ENCODE results near the gene FBXL20. TPM values are rescaled to one million over a fixed set of nuclear protein-coding genes. Genes with fewer than 3 reads are reported as not detected.
A peak's percentile ranks its signal among the peaks of the same experiment; 100 is the strongest.

FBXL20 gene
- total RNA-seq, 5 donors from 2014 or later (not counting 1 experiment from before 2014, with no cell fraction given) = 23.5 to 30.0 (median 26.2) TPM

GRCh38 chr17:39235555-39236449 lies 165.6 kb downstream of the FBXL20 start:
- DNase-seq = peak in 30 of 35 experiments; percentile 16 to 74 (median 36)
- ChIA-PET CTCF (interaction anchor here (0.5 to 4.5 kb wide), 14 partner anchors 9 to 445 kb away, joined by 3 to 48 read pairs (median 4); partner anchors contain the start of gene RPL19 (in 1 of the 2)), POLR2A (interaction anchor here (0.6 to 0.8 kb wide), 3 partner anchors 28 to 87 kb away, joined by 3 to 4 read pairs (median 4); no protein-coding TSS in a partner anchor)
- Histone ChIP-seq H3K27me3 (replicated peaks in 1 of 2; ENCODE audit: control insufficient read depth in 2 of 2, extremely low read depth in 1 of 2, insufficient read depth in 2 of 2, low read length in 1 of 2) (peaks cover 0 to 22% of the 10 kb centered on the region in 2 experiments), H3K4me3 (ENCODE audit: control insufficient read depth in 1 of 2, extremely low read depth in 1 of 2, low read length in 1 of 2) (no peak overlapping the region), H3K9me3 (no peaks in the 10 kb centered on the region), H3K36me3 (ENCODE audit: control insufficient read depth in 2 of 2, extremely low read depth in 1 of 2, insufficient read depth in 1 of 2, low read length in 1 of 2) (no peaks in the 10 kb centered on the region), H3K27ac (ENCODE audit: low read length) (peak overlapping the region; percentile 29), H3K4me1 (ENCODE audit: control insufficient read depth in 1 of 2, extremely low read depth in 1 of 2, insufficient read depth in 2 of 2, low read length in 2 of 2) (peaks cover 0 to 62% of the 10 kb centered on the region in 2 experiments)
- WGBS (ENCODE audit: insufficient coverage) = 32% methylated on average over 10 of the region's 18 CpGs
- peak in 2 of 4 experiments; percentile 6 to 27 for ATAC-seq (replicated peaks in 1 of 4)
- Mint-ChIP-seq H3K9me3 (no peaks in the 10 kb centered on the region), H3K27ac (peak overlapping the region; percentile 1 to 61), H3K4me3 (no peak overlapping the region), H3K4me1 (peaks cover 40 to 45% (median 44%) of the 10 kb centered on the region in 3 donors), H3K36me3 (no peaks in the 10 kb centered on the region), H3K27me3 (peaks cover 0 to 13% of the 10 kb centered on the region in 2 donors)

- Histone ChIP-seq H3K27ac (ENCODE audit: low read length) (no peak overlapping the region), H3K9me3 (no peaks in the 10 kb centered on the region), H3K4me3 (ENCODE audit: control insufficient read depth in 1 of 2, extremely low read depth in 1 of 2, low read length in 1 of 2) (no peak overlapping the region), H3K4me1 (ENCODE audit: control insufficient read depth in 1 of 2, extremely low read depth in 1 of 2, insufficient read depth in 2 of 2, low read length in 2 of 2) (peaks cover 0 to 30% of the 10 kb centered on the region in 2 experiments), H3K27me3 (replicated peaks in 1 of 2; ENCODE audit: control insufficient read depth in 2 of 2, extremely low read depth in 1 of 2, insufficient read depth in 2 of 2, low read length in 1 of 2) (peaks cover 0 to 51% of the 10 kb centered on the region in 2 experiments), H3K36me3 (ENCODE audit: control insufficient read depth in 2 of 2, extremely low read depth in 1 of 2, insufficient read depth in 1 of 2, low read length in 1 of 2) (no peaks in the 10 kb centered on the region)
- WGBS (ENCODE audit: insufficient coverage) = 20% methylated on average over 19 of the region's 22 CpGs
- ChIA-PET CTCF (interaction anchor here (0.7 to 1.7 kb wide), 11 partner anchors 12 to 1593 kb away, joined by 3 to 9 read pairs (median 4); partner anchors contain the start of gene RPL19 (in 1 of the 2)), POLR2A (interaction anchor here in 1 of 2 donors (0.6 kb wide), 2 partner anchors 26 to 54 kb away, joined by 4 to 5 read pairs; no protein-coding TSS in a partner anchor)
- H3K4me1 Mint-ChIP-seq = peaks cover 14 to 21% (median 20%) of the 10 kb centered on the region in 3 donors
- no peaks in the 10 kb centered on the region for H3K9me3 Mint-ChIP-seq
- peaks cover 8 to 38% of the 10 kb centered on the region in 2 donors for H3K27me3 Mint-ChIP-seq
- peak; percentile 22 to 77 (median 54) for DNase-seq
- H3K4me3 Mint-ChIP-seq = peak overlapping the region; percentile 23 to 50 (median 47)
- ATAC-seq (replicated peaks in 1 of 4) = peak; percentile 82 to 87 (median 83)
- H3K27ac Mint-ChIP-seq = peak overlapping the region in 1 of 2 donors; percentile 59
- no peaks in the 10 kb centered on the region for H3K36me3 Mint-ChIP-seq
Measured at GRCh38 chr17:39231591-39232551, 169.6 kb downstream of the FBXL20 start.

- peaks cover under 1% of the 10 kb centered on the region for H3K36me3 Mint-ChIP-seq
- DNase-seq = no peak
- Histone ChIP-seq H3K9me3 (no peaks in the 10 kb centered on the region), H3K4me3 (ENCODE audit: control insufficient read depth in 1 of 2, extremely low read depth in 1 of 2, low read length in 1 of 2) (no peak overlapping the region), H3K27me3 (replicated peaks in 1 of 2; ENCODE audit: control insufficient read depth in 2 of 2, extremely low read depth in 1 of 2, insufficient read depth in 2 of 2, low read length in 1 of 2) (peaks cover 3 to 58% of the 10 kb centered on the region in 2 experiments), H3K27ac (ENCODE audit: low read length) (no peak overlapping the region), H3K36me3 (ENCODE audit: control insufficient read depth in 2 of 2, extremely low read depth in 1 of 2, insufficient read depth in 1 of 2, low read length in 1 of 2) (no peaks in the 10 kb centered on the region), H3K4me1 (ENCODE audit: control insufficient read depth in 1 of 2, extremely low read depth in 1 of 2, insufficient read depth in 2 of 2, low read length in 2 of 2) (peaks cover 2 to 26% of the 10 kb centered on the region in 2 experiments)
- peaks cover 10 to 41% of the 10 kb centered on the region in 2 donors for H3K27me3 Mint-ChIP-seq
- ChIA-PET CTCF (interaction anchor here (0.7 to 1.7 kb wide), 8 partner anchors 13 to 1594 kb away, joined by 3 to 9 read pairs (median 6); partner anchors contain the start of gene RPL19 (in 1 of the 2)), POLR2A (no interaction called here)
- no peak overlapping the region for H3K27ac Mint-ChIP-seq
- H3K4me3 Mint-ChIP-seq = no peak overlapping the region
- peaks cover 16 to 22% (median 21%) of the 10 kb centered on the region in 3 donors for H3K4me1 Mint-ChIP-seq
- 40% methylated on average over 1 of the region's 10 CpGs for WGBS (ENCODE audit: insufficient coverage)
- no peaks in the 10 kb centered on the region for H3K9me3 Mint-ChIP-seq
- no peak for ATAC-seq (replicated peaks in 1 of 4)
Measured at GRCh38 chr17:39231091-39231561, 170.3 kb downstream of the FBXL20 start.

DNA sequence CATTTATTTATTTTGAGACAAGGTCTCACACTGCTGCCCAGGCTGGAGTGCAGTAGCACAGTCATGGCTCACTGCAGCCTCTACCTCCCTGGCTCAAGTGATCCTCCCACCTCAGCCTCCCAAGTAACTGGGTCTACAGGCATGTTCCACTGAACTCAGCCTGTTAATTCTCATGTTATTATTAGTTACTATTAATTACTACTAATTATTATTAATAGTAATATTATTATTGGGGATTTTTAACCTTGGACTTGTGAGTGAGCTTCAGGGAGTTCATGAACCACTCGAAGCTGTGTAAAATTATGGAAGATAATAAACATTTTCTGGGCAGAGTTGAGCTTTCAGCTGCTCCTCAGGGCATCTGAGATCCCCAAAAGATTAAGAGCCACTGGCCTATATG lies 171.1 kb downstream of the FBXL20 start:
- no peaks in the 10 kb centered on the region for H3K9me3 ChIP-seq
- ChIA-PET POLR2A (no interaction called here), CTCF (interaction anchor here in 1 of 2 donors (1.2 to 1.6 kb wide), 2 partner anchors 35 to 247 kb away, joined by 3 to 6 read pairs; no protein-coding TSS in a partner anchor)
- DNase-seq = no peak
- H3K36me3 Mint-ChIP-seq = peaks cover 3% of the 10 kb centered on the region
- no peak overlapping the region for H3K27ac Mint-ChIP-seq
- H3K27ac ChIP-seq (ENCODE audit: low read length) = no peak overlapping the region
- peaks cover 14 to 45% of the 10 kb centered on the region in 2 donors for H3K27me3 Mint-ChIP-seq
- no CpG with 5 or more reads among the region's 1 CpG for WGBS (ENCODE audit: insufficient coverage)
- peaks cover 5 to 66% of the 10 kb centered on the region in 2 experiments for H3K27me3 ChIP-seq (replicated peaks in 1 of 2; ENCODE audit: control insufficient read depth in 2 of 2, extremely low read depth in 1 of 2, insufficient read depth in 2 of 2, low read length in 1 of 2)
- H3K4me1 Mint-ChIP-seq = peaks cover 15 to 19% (median 18%) of the 10 kb centered on the region in 3 donors
- H3K36me3 ChIP-seq (ENCODE audit: control insufficient read depth in 2 of 2, extremely low read depth in 1 of 2, insufficient read depth in 1 of 2, low read length in 1 of 2) = no peaks in the 10 kb centered on the region
- ATAC-seq (replicated peaks in 1 of 4) = no peak
- no peak overlapping the region for H3K4me3 ChIP-seq (ENCODE audit: control insufficient read depth in 1 of 2, extremely low read depth in 1 of 2, low read length in 1 of 2)
- peaks cover 6 to 26% of the 10 kb centered on the region in 2 experiments for H3K4me1 ChIP-seq (ENCODE audit: control insufficient read depth in 1 of 2, extremely low read depth in 1 of 2, insufficient read depth in 2 of 2, low read length in 2 of 2)
- H3K4me3 Mint-ChIP-seq = no peak overlapping the region
- no peaks in the 10 kb centered on the region for H3K9me3 Mint-ChIP-seq

GRCh38 chr17:39229274-39229913 lies 172.0 kb downstream of the FBXL20 start:
- Mint-ChIP-seq H3K36me3 (peaks cover 3% of the 10 kb centered on the region), H3K4me1 (peaks cover 15 to 21% (median 17%) of the 10 kb centered on the region in 3 donors), H3K27me3 (peaks cover 14 to 46% of the 10 kb centered on the region in 2 donors), H3K9me3 (no peaks in the 10 kb centered on the region), H3K27ac (peak overlapping the region in 1 of 2 donors; percentile 0), H3K4me3 (no peak overlapping the region)
- DNase-seq (no peak), ATAC-seq (replicated peaks in 1 of 4) (no peak)
- no peaks in the 10 kb centered on the region for H3K36me3 ChIP-seq (ENCODE audit: control insufficient read depth in 2 of 2, extremely low read depth in 1 of 2, insufficient read depth in 1 of 2, low read length in 1 of 2)
- POLR2A ChIA-PET = no interaction called here
- H3K27me3 ChIP-seq (replicated peaks in 1 of 2; ENCODE audit: control insufficient read depth in 2 of 2, extremely low read depth in 1 of 2, insufficient read depth in 2 of 2, low read length in 1 of 2) = peaks cover 5 to 75% of the 10 kb centered on the region in 2 experiments
- H3K4me3 ChIP-seq (ENCODE audit: control insufficient read depth in 1 of 2, extremely low read depth in 1 of 2, low read length in 1 of 2) = no peak overlapping the region
- no peaks in the 10 kb centered on the region for H3K9me3 ChIP-seq
- CTCF ChIA-PET = no interaction called here
- H3K27ac ChIP-seq (ENCODE audit: low read length) = no peak overlapping the region
- peaks cover 6 to 29% of the 10 kb centered on the region in 2 experiments for H3K4me1 ChIP-seq (ENCODE audit: control insufficient read depth in 1 of 2, extremely low read depth in 1 of 2, insufficient read depth in 2 of 2, low read length in 2 of 2)
- 75% methylated on average over 11 of the region's 11 CpGs for WGBS (ENCODE audit: insufficient coverage)

Measured in T-cell (primary cell).